Mammary epithelial cell (primary cell): Measurements from ENCODE around the gene ZNF892.

ENCODE experiments used
- CTCF ChIP-seq, 2 donors: IDR thresholded peaks in 1 of 2; conservative IDR thresholded peaks in 1 of 2; 2 replicates each; pipeline ENCODE4 v1.5.1; 2011 to 2012; ENCODE audit warnings: inconsistent platforms in 2 of 2, low read length in 2 of 2, mild to moderate bottlenecking in 2 of 2, control low read depth in 1 of 2, low read depth in 1 of 2; ENCODE audit not compliant: insufficient read depth in 1 of 2; ENCODE audit errors: extremely low read depth in 1 of 2
- EZH2 ChIP-seq: IDR thresholded peaks from 2 replicates; pipeline ENCODE4 v1.6.1; 2012; ENCODE audit warnings: low read length, inconsistent platforms, borderline replicate concordance

GRCh38 chr2:95165371-95166064 is 41.8 kb upstream of the ZNF892 start, which contains the start of gene ZNF2:
- TF ChIP-seq CTCF (conservative IDR thresholded peaks at IDR 0.05 in 1 of 2, IDR thresholded peaks at IDR 0.05 in 1 of 2; ENCODE audit: extremely low read depth in 1 of 2, insufficient read depth in 1 of 2, low read depth in 1 of 2, low read length in 2 of 2) (no peak), EZH2 (no peak)
